Hematopoietic multipotent progenitor cell treated with erythropoietin and hydrocortisone succinate and interleukin-3 and kit ligand, for 8 days (in vitro differentiated cells): Measurements from ENCODE around the gene P2RY8.
"Not testable (repeated sequence)": the region's sequence is repeated elsewhere in the genome, so short reads cannot be mapped to it uniquely, and the experiment has no call there.

ENCODE experiments used
- DNase-seq: peaks from one replicate; pipeline ENCODE4 v3.0.0-alpha.2; 2015

P2RY8 gene

DNA sequence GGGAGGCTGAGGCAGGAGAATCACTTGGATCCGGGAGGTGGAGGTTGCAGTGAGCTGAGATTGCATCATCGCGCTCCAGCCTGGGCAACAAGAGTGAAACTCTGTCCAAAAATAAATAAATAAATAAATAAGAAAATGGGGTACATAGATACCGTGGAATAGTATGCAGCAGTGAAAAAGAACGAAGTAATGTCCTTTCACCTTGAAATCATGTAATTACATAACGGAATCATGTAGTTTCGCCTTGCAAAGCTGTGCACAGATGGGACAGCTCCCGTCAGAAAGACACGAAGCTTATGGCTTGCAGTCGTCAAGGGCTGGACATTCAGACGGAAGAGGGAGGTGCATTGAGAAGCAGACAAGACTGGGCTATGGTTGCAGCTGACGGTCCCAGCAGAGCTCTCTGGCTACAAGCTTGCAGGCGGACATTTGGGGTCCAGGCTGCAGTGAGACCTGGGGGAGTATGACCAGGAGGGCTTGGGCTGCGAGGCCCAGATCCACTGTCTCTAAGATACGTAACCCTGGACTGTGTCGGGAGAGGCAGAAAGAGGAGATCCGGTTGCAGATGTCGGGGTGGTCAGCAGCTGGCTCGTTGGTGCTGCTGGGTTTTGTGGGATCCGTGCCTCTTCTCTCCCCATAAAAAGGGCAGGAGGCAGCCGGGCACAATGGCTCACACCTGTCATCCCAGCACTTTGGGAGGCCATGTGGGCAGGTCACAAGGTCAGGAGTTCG is 6.2 kb upstream of the P2RY8 start:
- DNase-seq: no peak

DNA sequence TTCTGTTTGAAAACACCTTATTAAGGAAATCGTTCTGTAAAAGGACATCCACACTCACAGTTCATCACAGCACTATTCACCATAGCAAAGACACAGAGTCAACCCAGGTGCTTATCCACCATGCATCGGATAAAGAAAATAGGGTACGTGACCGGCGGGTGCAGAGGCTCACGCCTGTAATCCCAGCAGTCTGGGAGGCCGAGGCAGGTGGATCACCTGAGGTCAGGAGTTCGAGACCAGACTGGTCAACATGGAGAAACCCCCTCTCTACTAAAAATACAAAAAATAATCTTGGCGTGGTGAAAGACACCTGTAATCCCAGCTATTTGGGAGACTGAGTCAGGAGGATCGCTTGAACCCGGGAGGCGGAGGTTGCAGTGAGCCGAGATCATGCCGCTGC is 2.2 kb upstream of the P2RY8 start:
- not testable (repeated sequence) for DNase-seq

DNA sequence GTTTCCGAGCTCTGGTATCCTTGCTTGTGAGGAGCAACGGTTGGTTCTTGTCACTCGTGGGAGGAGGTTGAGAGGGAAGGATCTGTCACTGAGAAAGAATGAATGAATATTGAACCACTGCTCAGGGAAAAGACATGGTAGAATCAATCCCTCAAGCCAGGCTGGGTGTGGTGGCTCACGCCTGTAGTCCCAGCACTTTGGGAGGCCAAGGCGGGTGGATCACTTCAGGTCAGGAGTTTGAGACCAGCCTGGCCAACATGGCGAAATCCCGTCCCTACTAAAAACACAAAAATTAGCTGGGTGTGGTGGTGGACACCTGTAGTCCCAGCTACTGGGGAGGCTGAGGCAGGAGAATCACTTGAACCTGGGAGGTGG is 718 bp upstream of the P2RY8 start:
- not testable (repeated sequence) for DNase-seq

DNA sequence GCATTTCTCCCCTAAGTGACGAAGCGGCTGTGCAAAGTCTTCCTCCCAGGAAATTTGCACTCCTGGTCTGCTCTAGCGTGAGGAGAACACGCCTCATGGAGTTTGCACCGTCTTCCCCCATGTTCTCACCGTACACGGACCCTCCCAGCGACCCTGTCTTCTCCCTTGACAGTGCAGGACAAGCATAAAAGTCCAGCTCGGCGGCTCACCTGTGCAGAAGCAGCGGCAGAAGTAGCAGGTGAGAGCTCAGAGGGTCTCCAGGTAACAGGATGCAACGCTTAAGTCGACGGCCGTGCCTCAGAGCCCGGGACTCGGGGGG is 314 bp downstream of the P2RY8 start:
- DNase-seq: peak; percentile 25

DNA sequence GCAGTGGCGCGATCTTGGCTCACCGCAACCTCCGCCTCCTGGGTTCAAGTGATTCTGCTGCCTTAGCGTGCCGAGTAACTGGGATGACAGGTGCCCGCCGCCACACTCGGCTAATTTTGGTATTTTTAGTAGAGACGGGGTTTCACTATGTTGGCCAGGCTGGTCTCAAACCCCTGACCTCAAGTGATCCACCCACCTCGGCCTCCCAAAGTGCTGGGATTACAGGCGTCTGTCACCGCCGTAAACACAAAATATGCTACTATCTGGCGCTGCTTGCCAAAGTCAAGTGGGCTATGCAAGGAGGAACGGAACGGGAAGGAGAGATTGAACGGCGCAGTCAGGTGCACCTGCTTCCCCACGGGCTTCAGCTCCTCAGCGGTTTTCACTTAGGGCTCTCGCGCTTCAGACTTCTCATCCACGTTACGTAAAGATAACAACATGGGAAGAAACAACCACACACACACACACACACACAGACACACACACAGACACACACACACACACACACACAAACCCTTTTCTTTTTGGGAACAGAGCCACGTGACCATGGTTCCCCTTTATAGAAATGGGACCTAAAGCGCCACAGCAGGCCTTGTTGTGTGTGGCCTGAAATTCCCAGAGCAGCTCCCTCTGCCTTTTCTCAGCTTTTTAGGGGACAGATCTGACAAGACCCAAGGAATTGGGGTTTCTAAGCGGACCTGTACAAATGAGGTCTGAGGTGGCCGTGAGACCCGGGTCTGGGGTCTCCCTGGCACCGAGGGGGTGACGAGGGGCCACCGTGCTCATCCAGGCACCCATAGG is 1.5 kb downstream of the P2RY8 start:
- DNase-seq: peak; percentile 74

DNA sequence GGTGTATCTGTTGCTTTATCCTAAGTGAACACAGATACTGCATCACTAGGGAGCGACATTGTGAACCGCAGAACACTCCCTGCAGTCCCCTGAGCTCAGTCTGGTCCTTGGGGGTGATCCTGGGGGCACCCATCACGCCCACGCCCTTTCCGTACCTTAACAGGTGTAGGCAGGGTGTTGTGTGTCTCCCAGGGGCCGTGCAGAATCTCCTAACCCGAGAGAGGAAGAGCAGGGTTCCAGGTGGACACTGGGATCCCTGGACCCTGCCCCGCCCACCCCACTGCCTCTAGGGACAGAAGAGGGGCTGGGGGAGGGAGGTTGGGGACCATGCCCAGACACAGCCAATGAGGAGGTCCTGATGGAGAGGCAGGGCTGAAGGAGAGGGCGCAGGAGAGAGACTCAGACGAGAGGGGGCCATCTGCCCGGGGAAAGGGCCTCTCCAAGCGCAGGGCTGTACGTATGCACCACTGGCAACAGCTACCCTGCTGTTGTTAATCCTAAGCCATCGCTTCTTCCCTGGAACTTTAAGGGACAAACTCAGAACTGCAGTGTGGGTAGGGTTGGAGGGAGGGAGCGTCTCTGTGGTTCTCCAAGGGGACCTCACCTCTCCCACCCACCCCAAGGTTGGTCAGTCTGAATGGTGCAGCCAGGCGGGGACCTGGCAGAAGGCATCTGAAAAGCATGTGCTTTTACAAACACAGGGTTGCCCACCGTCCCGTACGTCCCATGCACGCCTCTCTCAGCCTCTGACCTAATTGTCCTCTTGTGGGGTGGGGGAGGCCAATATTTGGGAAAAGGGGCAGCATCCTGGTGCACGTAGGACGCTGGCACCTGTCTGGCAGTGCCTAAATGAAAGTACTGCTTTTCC is 2.5 kb downstream of the P2RY8 start:
- peak; percentile 56 for DNase-seq

DNA sequence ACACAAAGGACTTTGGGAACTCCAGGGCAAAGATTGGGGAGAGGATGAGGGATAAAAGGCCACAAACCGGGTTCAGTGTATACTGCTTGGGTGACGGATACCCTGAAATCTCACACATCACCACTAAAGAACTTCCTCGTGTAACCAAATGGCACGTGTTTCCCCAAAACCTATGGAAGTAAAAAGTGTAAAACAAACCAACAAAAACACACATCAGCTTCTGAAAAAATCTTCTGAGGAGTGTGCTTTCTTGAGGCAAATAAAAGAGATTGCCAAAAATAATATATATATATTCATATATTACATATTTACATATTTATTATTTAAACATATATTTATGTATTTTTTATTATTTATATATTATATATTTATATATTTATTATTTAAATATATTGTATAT is 3.9 kb downstream of the P2RY8 start:
- peak; percentile 35 for DNase-seq

DNA sequence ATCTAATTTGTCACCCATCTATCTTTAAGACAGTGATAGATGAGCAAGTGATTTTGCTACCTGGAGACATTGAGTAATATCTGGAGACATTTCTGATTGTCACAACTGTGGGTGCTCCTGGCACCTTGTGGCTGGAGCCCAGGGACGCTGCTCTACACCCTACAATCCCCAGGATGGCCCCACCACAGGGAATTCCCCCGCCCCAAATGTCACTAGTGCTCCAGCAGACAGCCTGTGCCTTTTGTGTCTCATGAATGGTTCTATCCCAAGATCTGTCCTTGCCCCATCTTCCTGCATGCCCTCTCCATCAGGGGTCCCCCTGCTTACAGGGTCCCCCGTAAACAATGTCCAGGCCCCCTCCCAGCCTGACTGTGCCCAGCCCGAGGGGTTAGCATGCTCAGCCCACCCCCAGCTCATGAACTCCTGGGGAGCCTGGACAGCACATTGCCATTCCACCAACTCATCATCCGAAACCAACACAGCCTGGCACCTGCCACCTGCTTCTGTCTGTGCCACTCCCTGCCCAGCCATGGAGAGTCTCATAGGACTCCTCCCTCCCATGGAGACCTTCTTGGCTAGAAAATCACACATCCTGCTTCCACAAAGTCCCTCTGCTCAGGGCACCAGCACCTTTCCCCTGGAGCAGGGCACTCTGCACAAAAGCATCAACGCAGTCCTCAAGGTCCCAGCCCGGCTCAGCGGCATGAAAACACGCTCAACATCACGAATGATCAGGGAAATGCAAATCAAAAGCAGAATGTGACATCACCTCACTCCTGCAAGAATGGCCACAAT is 5.7 kb downstream of the P2RY8 start:
- no peak for DNase-seq

DNA sequence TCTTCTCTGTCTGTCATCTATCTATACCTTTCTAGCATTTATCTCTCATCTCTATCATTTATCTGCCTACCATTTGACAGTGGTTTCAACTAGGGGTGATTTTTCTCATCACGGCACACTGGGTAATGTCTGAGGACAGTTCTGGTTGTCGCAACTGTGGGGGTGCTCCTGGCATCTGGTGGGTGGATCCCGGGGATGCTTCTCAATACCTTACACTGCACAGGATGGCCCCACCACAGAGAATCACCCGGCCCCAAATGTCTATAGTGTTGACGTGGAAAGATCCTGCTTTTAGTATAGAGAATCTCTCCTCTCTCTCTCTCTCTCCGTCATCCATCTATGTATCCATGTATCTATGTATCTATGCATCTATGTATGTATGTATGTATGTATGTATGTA is 7.2 kb downstream of the P2RY8 start:
- no peak for DNase-seq

DNA sequence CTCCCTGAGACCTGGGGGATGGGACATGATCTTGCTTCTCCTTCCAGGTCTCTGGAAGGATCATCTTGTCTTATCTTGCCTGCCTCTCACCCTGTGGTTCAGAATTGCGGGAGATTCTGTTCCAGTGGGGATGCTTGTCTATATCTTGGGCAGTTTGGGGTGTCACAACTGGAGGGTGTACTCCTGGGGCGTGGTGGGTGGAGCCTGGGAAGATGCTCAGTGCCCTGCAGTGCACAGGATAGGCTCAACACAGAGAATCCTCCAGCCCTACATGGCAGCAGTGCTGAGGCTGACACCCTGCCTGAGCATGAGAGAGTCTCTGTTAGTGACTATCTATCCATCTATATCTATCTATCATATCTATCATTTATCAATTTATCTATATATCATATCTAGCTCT is 7.7 kb downstream of the P2RY8 start:
- no peak for DNase-seq

DNA sequence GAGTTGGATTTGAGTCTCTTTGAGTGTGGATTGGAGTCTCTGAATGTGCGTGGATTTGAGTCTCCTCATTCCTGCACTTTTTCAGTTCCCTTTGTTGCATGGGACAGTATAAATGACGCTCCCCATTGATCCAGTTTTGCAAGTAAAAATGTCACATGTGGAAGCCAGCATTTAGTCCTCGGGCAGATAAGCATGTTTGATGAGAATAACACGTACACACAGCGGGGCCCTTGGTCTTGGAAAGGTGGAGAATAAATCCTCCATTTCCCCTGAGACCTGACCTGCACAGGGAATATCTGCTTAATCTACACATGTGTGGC is 8.1 kb downstream of the P2RY8 start:
- DNase-seq: no peak

DNA sequence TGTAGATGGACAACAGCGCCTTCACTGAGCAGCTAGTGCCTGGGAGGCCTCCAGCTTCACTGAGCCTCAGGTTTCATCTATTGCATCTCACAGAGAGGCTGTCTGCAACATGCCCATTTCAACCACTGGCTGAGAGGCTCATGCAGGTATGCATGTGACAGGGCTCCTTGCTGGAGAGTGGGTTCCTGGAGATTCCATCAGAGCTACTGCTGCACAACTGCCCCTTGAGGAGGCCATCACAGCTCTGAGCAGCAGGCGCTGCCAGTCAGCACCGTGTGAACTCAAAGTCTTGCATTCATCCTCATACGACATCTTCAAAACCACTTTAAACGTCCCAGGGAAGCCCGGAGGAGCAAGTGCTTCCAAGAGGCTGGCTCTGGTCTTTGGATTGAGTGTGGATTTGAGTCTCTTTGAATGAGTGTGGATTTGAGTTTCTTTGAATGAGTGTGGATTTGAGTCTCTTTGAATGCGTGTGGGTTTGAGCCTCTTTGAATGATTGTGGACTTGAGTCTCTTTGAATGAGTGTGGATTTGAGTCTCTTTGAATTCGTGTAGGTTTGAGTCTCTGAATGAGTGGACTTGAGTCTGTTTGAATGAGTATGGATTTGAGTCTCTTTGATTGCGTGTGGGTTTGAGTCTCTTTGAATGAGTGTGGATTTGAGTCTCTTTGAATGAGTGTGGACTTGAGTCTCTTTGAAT is 8.7 kb downstream of the P2RY8 start:
- no peak for DNase-seq

DNA sequence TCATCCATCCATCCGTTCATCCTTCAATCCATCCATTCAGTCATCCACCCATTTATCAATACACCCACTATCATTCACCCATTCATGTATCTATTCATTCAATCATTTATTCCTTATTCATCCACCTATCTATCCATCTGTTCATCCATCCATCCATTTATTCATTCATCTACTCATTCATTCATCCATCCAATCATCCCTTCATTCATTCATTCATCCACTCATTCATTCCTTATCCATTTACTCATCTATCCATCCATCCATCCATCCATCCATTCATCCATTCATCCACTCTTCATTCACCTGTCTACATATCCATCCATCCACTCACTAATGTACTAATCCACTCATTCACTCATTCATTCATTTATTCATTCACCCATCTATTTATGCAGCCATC is 9.5 kb downstream of the P2RY8 start:
- no peak for DNase-seq

DNA sequence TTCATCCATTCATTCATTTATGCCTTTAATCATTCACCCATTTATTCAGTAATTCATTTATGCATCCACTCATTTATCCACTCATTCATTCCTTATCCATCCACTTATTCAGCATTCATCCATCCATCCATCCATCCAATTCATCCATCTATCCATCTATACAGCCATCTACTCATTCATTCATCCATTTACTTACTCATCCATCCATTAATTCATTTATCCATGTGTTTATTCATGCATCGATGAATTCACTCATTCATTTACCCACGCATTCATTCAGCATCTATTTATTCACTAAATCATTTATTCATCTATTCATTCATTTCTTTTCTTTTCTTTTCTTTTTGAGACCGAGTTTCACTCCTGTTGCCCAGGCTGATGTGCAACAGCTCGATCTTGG is 10.4 kb downstream of the P2RY8 start:
- DNase-seq: no peak

DNA sequence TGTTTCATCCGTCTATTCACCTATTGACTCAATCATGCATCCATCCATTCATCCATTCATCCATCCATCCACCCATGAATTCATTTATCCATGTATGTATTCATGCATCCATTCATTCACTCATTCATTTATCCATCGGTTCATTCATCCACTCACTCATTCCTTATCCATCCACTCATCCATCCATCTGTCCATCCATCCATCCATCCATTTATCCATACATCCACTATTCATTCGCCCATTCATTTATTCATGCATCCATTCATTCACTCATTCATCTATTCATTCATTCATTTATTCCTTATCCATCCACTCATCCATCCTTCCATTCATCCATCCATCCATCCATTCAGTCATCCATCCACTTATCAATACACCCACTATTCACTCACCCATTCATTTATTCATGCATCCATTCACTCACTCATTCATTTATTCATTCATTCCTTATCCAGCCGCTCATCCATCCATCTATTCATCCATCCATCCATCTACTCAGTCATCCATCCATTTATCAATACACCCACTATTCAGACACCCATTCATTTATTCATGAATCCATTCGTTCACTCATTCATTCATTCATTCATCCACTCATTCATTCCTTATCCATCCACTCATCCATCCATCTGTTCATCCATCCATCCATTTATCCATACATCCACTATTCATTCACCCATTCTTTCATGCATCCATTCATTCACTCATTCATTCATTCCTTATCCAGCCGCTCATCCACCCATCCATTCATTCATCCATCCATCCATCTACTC is 11.2 kb downstream of the P2RY8 start:
- no peak for DNase-seq

DNA sequence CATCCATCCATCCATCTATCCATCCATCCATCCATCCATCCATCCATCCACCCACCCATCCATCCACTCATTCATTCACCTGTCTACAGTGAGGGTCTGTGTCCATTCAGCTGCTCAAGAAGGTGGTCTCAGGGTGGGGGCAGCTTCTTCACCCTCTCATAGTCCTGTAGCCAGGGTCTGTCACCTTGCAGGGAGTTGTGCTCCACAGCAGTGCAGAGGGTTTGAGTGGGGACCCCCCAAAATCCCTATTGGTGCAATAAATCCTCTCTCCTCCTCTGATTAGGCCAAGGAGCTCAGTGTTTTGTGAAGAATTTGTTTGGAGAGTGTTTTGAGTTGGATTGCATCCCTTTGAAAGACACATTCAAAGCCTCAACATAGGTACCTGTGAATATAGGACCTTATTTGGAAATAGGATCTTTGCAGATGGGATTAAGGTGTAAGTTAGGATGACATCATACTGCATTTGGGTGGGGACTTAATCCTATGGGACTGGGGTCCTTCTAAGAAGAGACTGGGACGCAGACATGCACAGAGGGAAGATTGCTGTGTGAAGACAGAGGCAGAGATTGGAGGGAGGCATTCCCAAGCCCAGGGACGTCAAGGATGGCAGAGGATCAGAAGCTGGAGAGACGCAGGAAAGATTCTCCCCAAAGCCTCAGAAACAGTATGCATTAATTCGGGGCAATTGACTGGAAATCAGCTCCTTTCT is 12.0 kb downstream of the P2RY8 start:
- DNase-seq: no peak

DNA sequence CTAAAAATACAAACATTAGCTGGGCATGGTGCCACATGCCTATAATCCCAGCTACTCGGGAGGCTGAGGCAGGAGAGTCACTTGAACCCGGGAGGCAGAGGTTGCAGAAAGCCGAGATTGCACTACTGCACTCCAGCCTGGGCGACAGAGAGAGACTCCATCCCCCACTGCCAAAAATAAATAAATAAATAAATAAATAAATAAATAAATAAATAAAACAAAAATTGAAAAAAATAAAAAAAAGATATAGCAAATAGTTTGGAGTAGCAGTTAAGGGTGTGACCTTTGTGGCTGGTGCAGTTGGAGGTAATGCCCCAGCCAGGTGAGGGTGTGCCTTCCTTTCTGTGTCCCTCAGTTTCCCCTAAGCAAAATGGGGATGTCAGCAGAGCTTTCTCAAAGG is 14.1 kb downstream of the P2RY8 start:
- DNase-seq: not testable (repeated sequence)

DNA sequence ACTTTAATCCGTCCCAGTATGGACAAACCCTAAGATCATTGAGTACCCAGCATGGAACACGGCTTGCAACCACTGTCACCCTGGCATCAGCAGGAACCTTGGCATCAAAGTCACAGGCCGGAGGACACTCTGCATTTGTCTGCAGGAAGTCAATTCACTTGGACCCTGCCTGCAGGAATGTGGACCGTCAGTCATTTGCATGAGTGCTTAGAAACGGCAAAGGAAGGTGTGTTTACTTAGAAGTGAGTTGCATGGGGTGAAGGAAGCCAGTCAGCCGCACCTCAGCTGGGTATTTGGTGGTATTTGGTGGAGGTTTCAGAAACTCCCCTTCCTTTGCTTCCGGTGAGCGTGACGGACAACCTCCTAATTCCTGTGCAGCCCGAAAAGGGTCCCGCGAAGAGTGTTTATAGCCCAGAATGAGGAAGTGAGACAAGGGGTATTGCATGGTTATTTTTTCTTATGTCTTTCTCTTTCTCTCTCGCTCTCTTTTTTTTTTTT is 15.5 kb downstream of the P2RY8 start:
- peak; percentile 36 for DNase-seq

DNA sequence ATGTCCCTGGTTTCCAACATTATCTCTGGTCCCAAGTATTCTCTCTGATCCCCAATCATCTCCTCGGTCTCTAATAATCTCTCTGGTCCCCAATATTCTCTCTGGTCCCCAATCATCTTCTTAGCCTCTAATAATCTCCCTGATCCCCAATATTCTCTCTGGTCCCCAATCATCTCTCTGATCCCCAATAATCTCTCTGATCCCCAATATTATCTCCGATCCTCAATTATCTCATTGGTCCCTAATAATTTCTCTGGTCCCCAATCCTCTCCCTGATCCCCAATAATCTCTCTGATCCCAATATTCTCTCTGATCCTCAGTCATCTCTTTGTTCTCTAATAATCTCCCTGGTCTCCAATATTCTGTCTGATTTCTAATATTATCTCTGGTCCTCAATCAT is 16.6 kb downstream of the P2RY8 start:
- no peak for DNase-seq

DNA sequence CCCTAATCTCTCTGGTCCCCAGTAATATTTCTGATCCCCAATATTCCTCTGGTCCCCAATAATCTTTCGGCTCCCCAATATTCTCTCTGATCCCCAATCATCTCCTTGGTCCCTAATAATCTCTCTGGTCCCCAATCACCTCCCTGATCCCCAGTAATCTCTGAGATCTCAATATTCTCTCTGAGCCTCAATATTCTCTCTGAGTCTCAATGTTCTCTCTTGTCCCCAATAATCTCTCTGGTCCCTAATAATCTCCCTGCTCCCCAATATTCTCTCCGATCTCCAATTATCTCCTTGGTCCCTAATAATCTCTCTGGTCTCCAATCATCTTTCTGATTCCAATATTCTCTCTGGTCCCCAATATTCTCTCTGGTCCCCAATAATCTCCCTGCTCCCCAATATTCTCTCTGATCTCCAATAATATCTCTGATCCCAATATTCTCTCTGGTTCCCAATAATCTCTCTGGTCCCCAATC is 17.9 kb downstream of the P2RY8 start:
- DNase-seq: no peak

DNA sequence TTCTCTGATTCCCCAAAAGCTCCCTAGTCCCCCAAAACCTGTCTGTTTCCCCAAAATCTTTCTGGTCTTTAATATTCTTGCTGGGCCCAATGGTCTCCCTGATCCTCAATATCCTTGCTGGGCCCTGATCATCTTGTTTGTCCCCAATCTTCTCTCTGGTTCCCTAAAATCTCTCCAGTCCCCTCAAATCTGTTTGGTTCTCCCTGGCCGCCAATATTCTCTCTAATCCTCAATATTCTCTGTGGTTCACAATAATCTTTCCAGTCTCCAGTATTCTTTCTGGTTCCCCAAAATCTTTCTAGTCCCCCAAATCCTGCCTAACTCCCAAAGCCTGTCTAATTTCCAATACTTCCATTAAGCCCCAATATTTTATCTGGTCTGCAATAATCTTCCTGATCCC is 18.5 kb downstream of the P2RY8 start:
- no peak for DNase-seq
